Sigmoid colon (tissue), 4 donors: Measurements from ENCODE around the gene CST9.

Experiments used
- CTCF ChIP-seq, 4 experiments: fragments of 450-650 bp in 3 of 4; fragments of 200-600 bp in 1 of 4; IDR thresholded peaks; one replicate each; pipeline ENCODE4 v1.5.1; 2016 to 2019; ENCODE audit warnings: antibody characterized with exemption in 4 of 4, mild to moderate bottlenecking in 3 of 4, moderate library complexity in 2 of 4
- EP300 ChIP-seq, 4 donors: sonication (generic); formaldehyde crosslinking; IDR thresholded peaks; one replicate each; pipeline ENCODE4 v1.6.1; 2017; ENCODE audit warnings: antibody characterized with exemption in 4 of 4
- POLR2A ChIP-seq, 2 donors: fragments of 450-650 bp; IDR thresholded peaks; one replicate each; pipeline ENCODE4 v1.6.1; 2016; ENCODE audit warnings: antibody characterized with exemption in 2 of 2, mild to moderate bottlenecking in 2 of 2, moderate library complexity in 2 of 2
- POLR2AphosphoS5 ChIP-seq, 4 donors: sonication (generic); formaldehyde crosslinking; IDR thresholded peaks; one replicate each; pipeline ENCODE4 v1.6.1; 2017; ENCODE audit warnings: antibody characterized with exemption in 4 of 4

GRCh38 chr20:23564927-23565326, 40.8 kb downstream of the CST9 start:
- TF ChIP-seq CTCF (IDR thresholded peaks at IDR 0.05) (no peak), EP300 (IDR thresholded peaks at IDR 0.05) (no peak), POLR2A (IDR thresholded peaks at IDR 0.05) (no peak), POLR2AphosphoS5 (IDR thresholded peaks at IDR 0.05) (no peak)
